Thoracic aorta (tissue), 2 donors: ENCODE results near the gene XYLT1. TPM values are rescaled to one million over a fixed set of nuclear protein-coding genes. Genes with fewer than 3 reads are reported as not detected.

ENCODE experiments used
- ATAC-seq: fragments of 150-250 bp; one replicate; pipeline ENCODE4 v1.8.0; 2017; ENCODE audit warnings: low read depth; ENCODE audit not compliant: insufficient number of reproducible peaks, low FRiP score
- DNase-seq: peaks from one replicate; pipeline ENCODE4 v3.0.0-alpha.2; 2020; ENCODE audit warnings: low spot score
- H3K27ac ChIP-seq, 2 donors: fragments of 200-600 bp; sonication (generic); 1 replicate in 1 of 2; 2 replicates in 1 of 2; pipeline ENCODE4 v1.5.1; 2016; ENCODE audit warnings: mild to moderate bottlenecking in 2 of 2, moderate library complexity in 2 of 2
- H3K27me3 ChIP-seq: fragments of 200-600 bp; sonication (generic); replicated peaks from 2 replicates; pipeline ENCODE4 v1.6.0; 2016; ENCODE audit warnings: mild to moderate bottlenecking; ENCODE audit not compliant: insufficient read depth
- H3K36me3 ChIP-seq: fragments of 200-600 bp; sonication (generic); one replicate; pipeline ENCODE4 v1.5.1; 2016
- H3K4me1 ChIP-seq, 2 donors: fragments of 200-600 bp; sonication (generic); 1 replicate in 1 of 2; 2 replicates in 1 of 2; pipeline versions ENCODE4 v1.5.1 to v1.6.0; 2016; ENCODE audit warnings: low read depth in 2 of 2, mild to moderate bottlenecking in 1 of 2; ENCODE audit not compliant: control insufficient read depth in 1 of 2
- H3K4me3 ChIP-seq: fragments of 200-600 bp; sonication (generic); 2 replicates; pipeline ENCODE4 v1.5.1; 2016; ENCODE audit warnings: mild to moderate bottlenecking
- H3K9me3 ChIP-seq: fragments of 200-600 bp; sonication (generic); 2 replicates; pipeline ENCODE4 v1.5.1; 2016
- CTCF ChIP-seq: fragments of 200-600 bp; sonication (generic); IDR thresholded peaks from one replicate; pipeline ENCODE4 v1.5.1; 2019; ENCODE audit warnings: antibody characterized with exemption
- total RNA-seq, 2 donors: library from RNA; depleted of rRNA; stranded (reverse); fragments of >200 nt; gene quantifications; one replicate each; pipeline versions ENCODE4 v1.1.0 to v1.2.3, GENCODE V29; 2016

The XYLT1 gene
- total RNA-seq, 2 donors from 2014 or later: 13.1 to 22.5 TPM

DNA sequence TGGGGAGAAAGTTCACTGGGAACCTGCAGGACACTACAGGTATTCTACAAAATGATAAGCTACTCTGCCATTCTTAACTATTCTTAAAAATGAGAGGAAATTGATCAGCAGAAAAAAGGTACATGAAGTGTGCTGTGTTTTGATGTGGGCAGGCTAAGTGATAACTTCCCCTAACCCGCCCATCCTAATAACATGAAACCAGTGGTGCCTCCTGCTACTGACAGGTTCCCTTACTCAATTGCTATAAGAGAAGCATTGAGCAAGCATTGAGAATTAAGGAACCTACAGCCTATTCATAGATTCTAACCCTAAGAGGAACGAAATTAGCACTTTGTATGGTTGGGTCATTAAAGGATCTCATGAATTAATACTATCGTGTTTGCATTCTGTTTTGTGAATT is 18.9 kb downstream of the XYLT1 start:
- DNase-seq: no peak
- no peak for ATAC-seq
- H3K4me3 ChIP-seq: no peak overlapping the region
- no peaks in the 10 kb centered on the region for H3K36me3 ChIP-seq
- TF ChIP-seq CTCF: no peak
- no peak overlapping the region for H3K27ac ChIP-seq
- no peaks in the 10 kb centered on the region for H3K9me3 ChIP-seq
- H3K4me1 ChIP-seq: no peaks in the 10 kb centered on the region
- H3K27me3 ChIP-seq: no peaks in the 10 kb centered on the region

GRCh38 chr16:17450291-17450690 is 20.5 kb downstream of the XYLT1 start:
- Histone ChIP-seq H3K27ac (no peak overlapping the region), H3K27me3 (no peaks in the 10 kb centered on the region), H3K4me1 (no peaks in the 10 kb centered on the region), H3K36me3 (no peaks in the 10 kb centered on the region), H3K4me3 (no peak overlapping the region), H3K9me3 (no peaks in the 10 kb centered on the region)
- ATAC-seq: no peak
- no peak for DNase-seq
- TF ChIP-seq CTCF: no peak

- DNase-seq: no peak
- no peak for TF ChIP-seq CTCF
- ATAC-seq: no peak
- H3K4me3 ChIP-seq: no peak overlapping the region
- H3K27ac ChIP-seq: no peak overlapping the region
- H3K9me3 ChIP-seq: no peaks in the 10 kb centered on the region
- H3K36me3 ChIP-seq: no peaks in the 10 kb centered on the region
- H3K27me3 ChIP-seq: no peaks in the 10 kb centered on the region
- H3K4me1 ChIP-seq: no peaks in the 10 kb centered on the region
Observed at GRCh38 chr16:17448640-17449638, 21.8 kb downstream of the XYLT1 start.

- Histone ChIP-seq H3K27me3 (no peaks in the 10 kb centered on the region), H3K9me3 (no peaks in the 10 kb centered on the region), H3K36me3 (no peaks in the 10 kb centered on the region), H3K27ac (no peak overlapping the region), H3K4me3 (no peak overlapping the region), H3K4me1 (no peaks in the 10 kb centered on the region)
- ATAC-seq (no peak), DNase-seq (no peak)
- TF ChIP-seq CTCF: no peak
Observed at GRCh38 chr16:17447101-17447569, 23.6 kb downstream of the XYLT1 start.

- Histone ChIP-seq H3K27me3 (no peaks in the 10 kb centered on the region), H3K4me1 (no peaks in the 10 kb centered on the region), H3K9me3 (no peaks in the 10 kb centered on the region), H3K4me3 (no peak overlapping the region), H3K27ac (no peak overlapping the region), H3K36me3 (no peaks in the 10 kb centered on the region)
- no peak for DNase-seq
- no peak for ATAC-seq
- no peak for TF ChIP-seq CTCF
Observed at GRCh38 chr16:17446661-17447060, 24.1 kb downstream of the XYLT1 start.
